HG02973 (cell line): ENCODE results near the gene STK32C.
"Not testable (repeated sequence)": the region's sequence is repeated elsewhere in the genome, so short reads cannot be mapped to it uniquely, and the experiment has no call there.

Experiments used
- ATAC-seq: cut with Tn5 transposase; IDR thresholded peaks from one replicate; pipeline ENCODE4 v1.9.1; 2021; ENCODE audit warnings: moderate library complexity; ENCODE audit not compliant: unreplicated experiment

The STK32C gene

GRCh38 chr10:132220996-132221395 is 86.8 kb downstream of the STK32C start:
- not testable (repeated sequence) for ATAC-seq

DNA sequence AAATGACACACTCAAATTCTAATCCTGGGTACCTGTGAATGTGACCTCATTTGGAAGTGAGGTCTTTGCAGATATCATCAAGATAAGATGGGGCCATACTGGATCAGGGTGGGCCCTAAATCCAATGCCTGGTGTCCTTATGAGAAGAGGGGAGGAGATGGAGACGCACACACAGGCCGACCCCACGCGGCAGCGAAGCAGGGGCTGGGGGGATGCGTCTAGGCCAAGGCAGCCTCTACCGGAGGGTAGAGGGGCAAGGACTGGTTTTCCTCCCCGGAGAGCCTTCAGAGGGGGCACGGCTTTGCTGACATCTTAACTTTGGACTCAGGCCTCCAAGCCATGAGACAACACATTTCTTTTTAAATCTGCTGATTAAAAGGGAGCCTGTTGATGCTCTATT is 87.7 kb downstream of the STK32C start:
- no peak for ATAC-seq

DNA sequence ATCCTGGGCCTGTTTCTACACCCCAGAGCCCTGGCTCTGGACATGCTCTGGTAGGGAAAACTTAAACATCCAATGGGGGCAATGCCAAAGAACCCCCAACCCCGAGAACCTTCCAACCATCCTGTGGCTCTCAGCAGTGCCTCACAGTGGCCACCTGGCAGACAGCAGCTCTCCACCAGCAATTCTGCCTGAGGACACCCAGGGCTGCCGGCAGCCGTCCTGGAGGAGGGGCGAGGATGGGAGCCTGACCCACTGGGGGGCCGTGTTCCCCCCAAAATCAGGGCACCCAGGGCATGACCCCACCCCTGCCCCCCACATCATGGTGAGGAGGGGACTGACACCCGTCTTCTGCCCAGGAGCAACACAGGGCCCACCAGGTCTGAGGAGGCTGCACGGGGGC is 88.3 kb downstream of the STK32C start:
- no peak for ATAC-seq

DNA sequence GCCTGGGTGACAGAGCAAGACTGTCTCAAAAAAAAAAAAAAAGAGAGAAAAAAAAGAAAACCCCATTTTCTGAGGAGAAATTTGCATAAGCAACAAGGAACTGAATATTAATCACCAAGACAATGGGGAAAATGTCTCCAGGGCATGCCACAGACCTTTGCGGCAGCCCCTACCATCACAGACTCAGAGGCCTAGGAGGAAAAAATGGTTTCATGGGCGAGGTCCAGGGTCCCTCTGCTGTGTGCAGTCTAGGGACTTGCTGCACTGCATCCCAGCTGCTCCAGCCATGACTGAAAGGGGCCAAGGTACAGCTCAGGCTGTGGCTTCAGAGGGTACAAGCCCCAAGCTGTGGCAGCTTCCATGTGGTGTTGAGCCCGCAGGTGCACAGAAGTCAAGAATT is 91.3 kb downstream of the STK32C start:
- ATAC-seq: not testable (repeated sequence)

GRCh38 chr10:132213917-132214316 is 93.8 kb downstream of the STK32C start:
- ATAC-seq: no peak

GRCh38 chr10:132212816-132213215 is 94.9 kb downstream of the STK32C start:
- ATAC-seq: no peak

DNA sequence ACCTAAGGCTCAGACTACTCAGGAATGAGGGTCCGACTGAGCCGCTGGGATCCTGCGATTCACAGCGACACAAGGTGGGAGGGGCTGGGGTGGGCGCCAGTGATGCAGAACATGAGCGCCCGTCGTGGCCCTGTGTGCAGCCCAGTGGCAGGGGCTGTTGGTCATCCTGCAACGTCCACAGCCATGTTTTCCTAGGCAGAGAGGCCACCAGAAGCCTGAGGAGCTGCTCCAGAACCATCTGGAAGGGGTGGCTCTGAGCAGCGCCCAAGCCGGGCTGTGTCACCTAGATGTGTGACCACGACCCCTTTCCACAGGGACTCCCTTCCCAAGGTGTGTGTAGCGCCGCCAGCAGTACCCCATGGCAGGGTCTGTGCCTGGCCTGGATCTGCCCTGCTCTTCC is 96.5 kb downstream of the STK32C start:
- ATAC-seq: no peak

DNA sequence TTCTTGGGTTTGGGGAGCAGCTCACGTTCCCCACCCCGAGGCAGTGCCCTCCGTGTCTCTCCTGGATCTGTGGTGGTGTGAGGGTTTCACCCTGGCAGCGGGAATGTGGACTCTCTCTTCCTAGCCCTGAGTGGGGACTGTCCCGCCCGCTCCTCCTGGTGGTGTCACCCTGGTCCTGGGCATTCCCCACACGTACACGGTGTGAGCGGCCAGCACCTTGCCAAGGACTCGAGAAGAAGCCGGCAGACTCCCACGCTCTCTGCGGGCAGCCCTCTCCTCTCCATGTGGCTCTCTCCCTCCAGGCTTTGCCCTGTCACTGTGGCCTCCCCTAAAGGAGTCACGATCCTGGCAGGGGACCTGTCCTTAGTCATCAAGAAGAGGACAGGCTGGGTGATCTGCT is 97.0 kb downstream of the STK32C start:
- ATAC-seq: no peak

- no peak for ATAC-seq
Measured at GRCh38 chr10:132209978-132210530, 97.7 kb downstream of the STK32C start.

DNA sequence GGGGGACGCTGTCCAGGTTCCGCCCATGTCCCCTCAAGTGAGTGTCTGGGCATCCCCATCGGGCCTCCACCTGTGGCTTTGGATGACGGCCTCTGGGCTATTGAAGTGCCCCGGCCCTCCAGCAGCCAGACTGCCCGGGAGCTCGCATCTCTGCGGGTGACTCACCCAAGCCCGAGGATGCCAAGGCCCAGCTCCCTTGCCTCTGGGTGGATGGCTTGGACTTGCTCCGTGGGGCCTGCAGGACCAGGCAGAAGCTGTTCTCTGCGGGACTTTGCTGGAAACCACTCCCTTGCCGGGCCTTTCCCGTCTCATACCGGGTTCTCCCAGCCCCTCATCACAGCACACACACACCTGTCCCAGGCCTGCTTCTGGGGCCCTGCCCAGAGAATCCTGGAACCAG is 98.6 kb downstream of the STK32C start:
- ATAC-seq: no peak

DNA sequence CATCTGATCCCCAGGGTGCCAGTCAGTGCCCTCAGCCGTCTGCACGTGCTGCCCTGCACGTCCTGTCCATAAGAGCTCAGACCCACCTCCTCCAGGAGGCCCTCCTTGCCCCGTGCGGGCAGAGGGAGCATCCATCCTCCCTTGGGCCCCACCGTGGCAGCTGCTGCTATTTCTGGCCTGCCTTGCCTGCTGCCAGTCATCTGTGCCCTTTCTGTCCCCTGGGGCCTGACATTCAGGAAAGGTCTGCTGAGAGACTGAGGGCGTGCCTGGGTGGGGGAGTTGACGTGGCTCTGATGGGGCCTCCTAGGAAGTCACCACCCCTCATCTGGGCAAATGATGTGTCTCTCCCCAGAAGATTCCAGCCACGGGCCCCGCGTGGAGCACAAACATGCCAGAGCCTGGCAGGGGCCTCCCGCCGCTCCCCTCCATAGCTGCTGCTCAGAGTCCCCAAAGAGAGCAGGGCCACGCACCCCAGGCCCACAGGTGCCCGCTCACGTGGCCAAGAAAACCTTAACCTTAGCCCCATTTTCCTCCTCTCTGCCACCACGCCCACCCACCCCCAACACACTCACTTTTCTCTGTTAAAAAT is 99.2 kb downstream of the STK32C start:
- no peak for ATAC-seq

DNA sequence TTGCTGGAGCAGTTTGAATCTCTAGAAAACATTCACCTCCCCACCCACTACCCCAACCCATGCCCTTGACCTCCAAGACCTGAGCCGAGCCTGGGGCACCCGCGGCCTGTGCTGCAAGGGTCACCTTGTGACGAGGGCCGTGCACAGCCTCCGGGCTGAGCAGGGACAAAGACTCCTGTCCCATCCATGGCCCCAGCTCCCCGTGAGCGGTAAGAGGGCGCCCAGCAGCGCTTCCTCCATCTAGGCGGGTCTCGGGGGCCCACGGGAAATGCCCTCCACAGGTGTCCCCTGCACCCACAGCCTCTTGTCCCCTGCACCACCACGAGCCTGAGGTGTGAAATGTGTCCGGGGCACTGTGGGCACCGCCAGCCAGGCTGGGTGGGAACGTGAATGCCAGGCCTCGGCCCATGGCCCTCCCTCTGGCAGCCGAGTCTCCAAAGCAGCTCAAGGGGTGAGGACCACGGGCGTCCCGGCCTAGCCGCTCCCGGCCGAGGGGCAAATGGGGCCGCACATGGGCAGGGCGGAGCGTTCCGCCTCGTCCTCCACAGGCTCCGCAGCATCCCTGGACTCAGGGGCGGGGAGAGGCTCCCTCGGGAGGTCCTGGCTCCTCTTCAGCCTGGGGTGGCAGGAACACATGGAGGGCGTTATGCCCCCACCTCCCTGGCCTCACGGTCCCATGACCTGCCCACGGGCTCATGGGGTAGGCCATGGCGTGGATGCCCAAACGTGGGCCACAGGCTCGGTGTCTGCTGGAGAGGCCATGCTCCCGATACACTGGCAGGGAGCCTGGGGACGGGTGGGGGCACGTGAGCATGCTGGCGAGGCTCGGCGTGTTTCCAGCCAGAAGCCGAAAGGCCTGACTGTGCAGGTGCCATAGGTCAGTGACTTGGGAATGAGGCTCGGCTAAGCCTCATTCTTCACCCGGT is 100.0 kb downstream of the STK32C start:
- ATAC-seq: no peak

DNA sequence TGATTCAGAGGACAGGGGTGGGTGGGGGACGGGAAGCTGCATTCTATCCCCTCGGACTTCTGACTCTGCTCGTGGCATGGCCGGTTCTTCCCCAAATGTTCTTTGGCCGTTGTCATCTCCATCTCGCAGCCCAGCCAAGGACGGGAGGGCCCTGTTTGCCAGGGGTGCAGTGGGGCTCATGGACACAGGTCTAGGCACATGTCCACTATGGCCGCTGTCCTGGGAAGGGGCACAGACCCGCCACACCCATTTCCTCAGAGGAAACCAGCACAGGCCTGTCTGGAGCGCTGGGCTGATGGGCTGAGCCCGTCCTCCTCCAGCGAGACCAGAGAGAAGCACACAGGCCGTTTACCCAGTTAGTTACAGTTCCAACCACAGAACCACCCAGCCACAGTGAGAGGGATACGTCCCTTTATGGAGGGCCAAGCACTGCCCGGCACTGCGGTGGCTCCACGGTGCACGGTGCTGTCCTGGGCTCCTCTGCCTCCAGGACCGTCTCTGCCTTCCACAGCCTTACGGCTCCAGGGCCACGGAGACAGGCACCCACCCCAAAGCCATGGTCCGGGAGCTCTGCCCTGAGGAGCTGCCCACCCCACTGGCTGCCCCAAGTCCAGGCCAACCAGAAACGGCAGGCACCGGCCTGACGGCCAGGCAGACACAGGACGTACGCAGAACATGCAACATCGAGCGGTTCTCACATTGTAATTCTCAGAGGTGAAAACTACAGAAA is 100.8 kb downstream of the STK32C start:
- no peak for ATAC-seq

- no peak for ATAC-seq
Measured at GRCh38 chr10:132206377-132206745, 101.4 kb downstream of the STK32C start.

- ATAC-seq: no peak
Measured at GRCh38 chr10:132205650-132206376, 101.9 kb downstream of the STK32C start.

DNA sequence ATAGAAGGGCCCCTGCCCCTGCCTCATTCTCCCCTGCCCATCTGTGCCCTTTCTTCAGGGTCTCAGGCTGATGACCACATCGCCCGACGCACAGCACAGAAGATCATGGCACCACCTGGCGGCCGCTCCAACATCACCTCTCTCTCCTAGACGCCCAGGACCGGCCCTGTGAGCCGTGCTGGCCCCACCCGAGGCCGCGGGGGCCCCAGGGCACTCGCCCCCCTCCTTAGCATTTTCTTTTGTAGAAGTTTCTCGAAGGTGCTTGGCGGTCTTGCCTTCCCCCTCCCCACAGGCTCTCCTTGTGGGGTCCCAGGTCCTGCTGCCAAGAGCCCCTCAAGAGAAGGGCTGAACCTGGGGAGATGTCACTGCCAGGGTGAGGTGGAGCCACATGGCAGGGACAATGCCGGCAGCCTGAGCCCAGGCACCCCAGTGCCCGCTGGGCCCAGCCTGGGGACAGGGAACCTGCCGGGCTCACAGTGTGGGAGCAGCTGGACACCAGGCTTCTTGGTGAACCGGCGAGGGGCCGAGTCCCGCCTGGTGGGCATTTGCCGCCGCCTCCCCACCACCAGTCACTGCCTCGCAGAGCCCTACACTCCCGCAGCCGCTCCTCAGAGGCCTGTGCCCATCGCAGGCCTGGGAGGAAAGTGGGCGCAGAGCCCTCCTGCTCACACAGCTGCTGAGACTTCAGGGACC is 102.8 kb downstream of the STK32C start:
- no peak for ATAC-seq

DNA sequence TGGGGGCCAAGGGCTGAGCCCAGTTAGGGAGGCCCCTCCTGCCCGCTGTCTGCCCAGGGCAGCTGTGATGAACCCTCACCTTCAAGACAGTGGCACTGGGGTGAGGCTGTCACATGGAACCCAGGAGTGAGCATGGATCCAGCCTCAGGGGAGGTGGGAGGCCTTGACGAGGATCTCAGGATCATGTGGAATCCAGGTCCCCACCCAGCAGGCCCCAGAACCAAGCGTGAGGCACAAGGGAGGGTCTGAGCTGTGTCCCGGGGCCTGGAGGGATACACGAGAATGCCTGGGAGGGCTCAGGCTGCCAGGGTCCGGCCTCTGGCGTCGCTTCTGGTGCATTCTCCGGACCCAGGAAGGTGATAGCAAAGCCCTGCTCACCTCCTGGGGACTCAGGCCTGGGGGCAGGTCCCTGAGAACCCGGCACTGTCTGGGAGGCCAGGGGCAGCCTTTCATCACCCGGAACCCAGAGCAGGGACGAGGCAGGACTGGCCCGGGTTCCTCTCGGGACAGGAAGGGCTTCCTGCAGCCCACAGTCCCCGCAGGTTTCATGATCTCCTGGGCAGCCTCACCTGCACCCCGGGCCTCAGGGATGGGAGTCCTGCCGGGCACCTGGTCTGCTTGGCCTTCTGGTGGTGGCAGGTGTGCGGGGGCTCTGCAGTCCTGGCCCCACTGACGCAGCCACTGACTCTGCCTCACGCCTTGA is 103.5 kb downstream of the STK32C start:
- no peak for ATAC-seq

GRCh38 chr10:132203256-132204077 is 104.3 kb downstream of the STK32C start:
- ATAC-seq: no peak
